Uterus (tissue), 4 donors: ENCODE measurements around the gene LACTB. TPM values are rescaled to one million over a fixed set of nuclear protein-coding genes. Genes with fewer than 3 reads are reported as not detected.
A peak's percentile ranks its signal among the peaks of the same experiment; 100 is the strongest.

ENCODE experiments used
- DNase-seq, 2 donors: peaks; one replicate each; pipeline ENCODE4 v3.0.0-alpha.2; 2019 to 2020
- H3K27ac ChIP-seq, 2 donors: fragments of 200-600 bp; sonication (generic); 1 replicate in 1 of 2; 2 replicates in 1 of 2; pipeline ENCODE4 v1.5.1; 2016 to 2018
- H3K27me3 ChIP-seq, 2 donors: fragments of 200-600 bp; sonication (generic); one replicate each; pipeline ENCODE4 v1.5.1; 2018 to 2019; ENCODE audit warnings: control low read depth in 1 of 2
- H3K36me3 ChIP-seq, 2 donors: fragments of 200-600 bp; sonication (generic); one replicate each; pipeline ENCODE4 v1.5.1; 2019; ENCODE audit warnings: control low read depth in 1 of 2
- H3K4me1 ChIP-seq, 2 donors: fragments of 200-600 bp; sonication (generic); one replicate each; pipeline ENCODE4 v1.5.1; 2018 to 2019; ENCODE audit warnings: control low read depth in 1 of 2
- H3K4me3 ChIP-seq, 2 donors: fragments of 200-600 bp; sonication (generic); 1 replicate in 1 of 2; 2 replicates in 1 of 2; pipeline ENCODE4 v1.5.1; 2018 to 2019; ENCODE audit warnings: mild to moderate bottlenecking in 1 of 2
- H3K9me3 ChIP-seq, 2 donors: fragments of 200-600 bp; sonication (generic); one replicate each; pipeline ENCODE4 v1.5.1; 2019; ENCODE audit warnings: control low read depth in 1 of 2
- POLR2A ChIP-seq, 2 donors: fragments of 450-650 bp; IDR thresholded peaks; one replicate each; pipeline ENCODE4 v1.6.1; 2016; ENCODE audit warnings: antibody characterized with exemption in 2 of 2, mild to moderate bottlenecking in 1 of 2, moderate library complexity in 1 of 2
- intact Hi-C: fragments of 100-400 bp; cut with DNase I; formaldehyde crosslinking; loops from one replicate; pipeline ENCODE4 v1.15.1; 2023; ENCODE audit warnings: low total_unique reads
- total RNA-seq, 4 donors: library from RNA; depleted of rRNA in 3 of 4; stranded (reverse); fragments of >200 nt in 3 of 4; gene quantifications; one replicate each; pipeline versions ENCODE4 v1.1.0 to v1.2.4, GENCODE V29; 2014 to 2023
- TF ChIP-seq, protein P1 (sequence below), 4 experiments: fragments of 200-600 bp in 2 of 4; fragments of 450-650 bp in 2 of 4; sonication (generic) in 2 of 4; IDR thresholded peaks; one replicate each; pipeline ENCODE4 v1.5.1; 2016 to 2019; ENCODE audit warnings: antibody characterized with exemption in 4 of 4, mild to moderate bottlenecking in 2 of 4, moderate library complexity in 1 of 4
- donor health status: DM: yes; HTN: yes; CAD: no.

LACTB gene
- total RNA-seq, 4 donors from 2014 or later = 7.9 to 13.6 (median 9.6) TPM

GRCh38 chr15:63188247-63188925, 66.7 kb downstream of the LACTB start:
- Histone ChIP-seq H3K4me3 (peak overlapping the region; percentile 80 to 97), H3K4me1 (peaks cover 0 to 5% of the 10 kb centered on the region in 2 donors), H3K36me3 (no peaks in the 10 kb centered on the region), H3K27ac (peak overlapping the region; percentile 75 to 96), H3K27me3 (no peaks in the 10 kb centered on the region), H3K9me3 (no peaks in the 10 kb centered on the region)
- TF ChIP-seq POLR2A (IDR thresholded peaks at IDR 0.05) = no peak
- TF ChIP-seq, protein P1, sequence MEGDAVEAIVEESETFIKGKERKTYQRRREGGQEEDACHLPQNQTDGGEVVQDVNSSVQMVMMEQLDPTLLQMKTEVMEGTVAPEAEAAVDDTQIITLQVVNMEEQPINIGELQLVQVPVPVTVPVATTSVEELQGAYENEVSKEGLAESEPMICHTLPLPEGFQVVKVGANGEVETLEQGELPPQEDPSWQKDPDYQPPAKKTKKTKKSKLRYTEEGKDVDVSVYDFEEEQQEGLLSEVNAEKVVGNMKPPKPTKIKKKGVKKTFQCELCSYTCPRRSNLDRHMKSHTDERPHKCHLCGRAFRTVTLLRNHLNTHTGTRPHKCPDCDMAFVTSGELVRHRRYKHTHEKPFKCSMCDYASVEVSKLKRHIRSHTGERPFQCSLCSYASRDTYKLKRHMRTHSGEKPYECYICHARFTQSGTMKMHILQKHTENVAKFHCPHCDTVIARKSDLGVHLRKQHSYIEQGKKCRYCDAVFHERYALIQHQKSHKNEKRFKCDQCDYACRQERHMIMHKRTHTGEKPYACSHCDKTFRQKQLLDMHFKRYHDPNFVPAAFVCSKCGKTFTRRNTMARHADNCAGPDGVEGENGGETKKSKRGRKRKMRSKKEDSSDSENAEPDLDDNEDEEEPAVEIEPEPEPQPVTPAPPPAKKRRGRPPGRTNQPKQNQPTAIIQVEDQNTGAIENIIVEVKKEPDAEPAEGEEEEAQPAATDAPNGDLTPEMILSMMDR (IDR thresholded peaks at IDR 0.05) = no peak
- peak in 1 of 2 donors; percentile 18 for DNase-seq
- intact Hi-C loops = no loop called here

GRCh38 chr15:63188926-63189871, 67.5 kb downstream of the LACTB start, which contains the start of gene RAB8B:
TSS of gene RAB8B (plus strand) at chr15:63189606. CDS start at chr15:63189625, 19 bp downstream.
- H3K4me1 ChIP-seq = peaks cover 0 to 5% of the 10 kb centered on the region in 2 donors
- intact Hi-C loops = no loop called here

GRCh38 chr15:63189941-63190768, 68.5 kb downstream of the LACTB start:
- Histone ChIP-seq H3K9me3 (no peaks in the 10 kb centered on the region), H3K4me1 (peaks cover 0 to 5% of the 10 kb centered on the region in 2 donors), H3K27me3 (no peaks in the 10 kb centered on the region), H3K4me3 (peak overlapping the region; percentile 80 to 97), H3K36me3 (no peaks in the 10 kb centered on the region), H3K27ac (peak overlapping the region; percentile 88 to 96)
- TF ChIP-seq POLR2A (IDR thresholded peaks at IDR 0.05) = no peak
- TF ChIP-seq, protein P1 (IDR thresholded peaks at IDR 0.05) = no peak
- no peak for DNase-seq
- intact Hi-C loops = no loop called here

More at GRCh38 chr15:63188926-63189871, 67.5 kb downstream of the LACTB start, which contains the start of gene RAB8B:
- DNase-seq = peak; percentile 98 to 99
- Histone ChIP-seq H3K9me3 (no peaks in the 10 kb centered on the region), H3K4me3 (peak within 1 kb of the TSS; percentile 80 to 97), H3K36me3 (no peaks in the 10 kb centered on the region), H3K27ac (peak within 1 kb of the TSS; percentile 88 to 96), H3K27me3 (no peaks in the 10 kb centered on the region)
- TF ChIP-seq POLR2A (IDR thresholded peaks at IDR 0.05) = peak; percentile 49 to 80
- TF ChIP-seq, protein P1 (IDR thresholded peaks at IDR 0.05) = peak in 2 of 4 experiments; percentile 4 to 17

GRCh38 chr15:63190769-63191649, 69.3 kb downstream of the LACTB start:
- TF ChIP-seq, protein P1 (IDR thresholded peaks at IDR 0.05) = no peak
- no peak for TF ChIP-seq POLR2A (IDR thresholded peaks at IDR 0.05)
- H3K36me3 ChIP-seq = no peaks in the 10 kb centered on the region
- intact Hi-C loops = no loop called here

More at GRCh38 chr15:63190769-63191649, 69.3 kb downstream of the LACTB start:
- H3K4me3 ChIP-seq = peak overlapping the region; percentile 80 to 97
- no peak for DNase-seq
- peak overlapping the region; percentile 88 to 96 for H3K27ac ChIP-seq
- no peaks in the 10 kb centered on the region for H3K9me3 ChIP-seq
- H3K4me1 ChIP-seq = peaks cover 0 to 5% of the 10 kb centered on the region in 2 donors
- no peaks in the 10 kb centered on the region for H3K27me3 ChIP-seq
